IMR-90 (cell line): ENCODE measurements around the gene LDHAL6B. TPM values are rescaled to one million over a fixed set of nuclear protein-coding genes. Genes with fewer than 3 reads are reported as not detected.

Source experiments
- ATAC-seq: fragments of 200-7000 bp; cut with Tn5 transposase; 2 replicates; pipeline ENCODE4 v1.9.1; 2020; ENCODE audit warnings: low read depth, mild to moderate bottlenecking, moderate library complexity
- BruUV-seq: library from RNA; stranded (reverse); fragments of 400-500 nt; replicated peaks from 2 replicates; lab custom pipeline; 2021; lab: Mats Ljungman, UMichigan
- CTCF ChIA-PET: fragments of 300-600 bp; formaldehyde crosslinking; extraction: SDS; loops from one replicate; lab custom pipeline; 2021; ENCODE audit warnings: antibody characterized with exemption; lab: Yijun Ruan, JAX
- POLR2A ChIA-PET: fragments of 300-600 bp; sonication (Branson Sonifier 250); formaldehyde crosslinking; loops from one replicate; lab custom pipeline; 2022; ENCODE audit warnings: antibody characterized with exemption; ENCODE audit not compliant: unreplicated experiment; lab: Charles Lee
- DNase-seq: peaks from one replicate; pipeline ENCODE4 v3.0.0; 2013
- H2AFZ ChIP-seq: replicated peaks from 2 replicates; pipeline ENCODE3; 2013; ENCODE audit warnings: low read length, mild to moderate bottlenecking; ENCODE audit not compliant: poor library complexity
- H2AK5ac ChIP-seq: 2 replicates; pipeline ENCODE4 v1.6.1; 2013; ENCODE audit warnings: low read depth, low read length, inconsistent platforms
- H2AK9ac ChIP-seq: replicated peaks from 2 replicates; pipeline ENCODE3; 2013; ENCODE audit warnings: mild to moderate bottlenecking, low read depth, low read length, moderate library complexity; ENCODE audit not compliant: poor library complexity
- H2BK120ac ChIP-seq: 2 replicates; pipeline ENCODE4 v1.6.1; 2013; ENCODE audit warnings: low read depth, low read length, inconsistent platforms
- H2BK15ac ChIP-seq: 3 replicates; pipeline ENCODE4 v1.6.1; 2013; ENCODE audit warnings: low read depth, low read length, inconsistent platforms
- H2BK20ac ChIP-seq: 2 replicates; pipeline ENCODE4 v1.6.1; 2013; ENCODE audit warnings: low read depth, mild to moderate bottlenecking, inconsistent platforms, low read length, moderate library complexity
- H2BK5ac ChIP-seq: 2 replicates; pipeline ENCODE4 v1.6.1; 2013; ENCODE audit warnings: mild to moderate bottlenecking, low read depth, low read length, inconsistent platforms; ENCODE audit not compliant: poor library complexity, severe bottlenecking
- H3K14ac ChIP-seq: replicated peaks from 2 replicates; pipeline ENCODE4 v1.6.1; 2013; ENCODE audit warnings: low read depth, low read length, inconsistent platforms
- H3K18ac ChIP-seq: 2 replicates; pipeline ENCODE4 v1.6.1; 2013; ENCODE audit warnings: low read depth, low read length, control low read depth
- H3K23ac ChIP-seq: 2 replicates; pipeline ENCODE4 v1.6.1; 2013; ENCODE audit warnings: low read depth, low read length, inconsistent platforms
- H3K27ac ChIP-seq: 2 replicates; pipeline ENCODE4 v1.5.1; 2013; ENCODE audit warnings: mild to moderate bottlenecking, control low read depth, low read length; ENCODE audit not compliant: insufficient read depth
- H3K27me3 ChIP-seq: 2 replicates; pipeline ENCODE4 v1.6.1; 2013; ENCODE audit warnings: low read length; ENCODE audit not compliant: control insufficient read depth, insufficient read depth
- H3K36me3 ChIP-seq: 2 replicates; pipeline ENCODE4 v1.6.1; 2013; ENCODE audit warnings: low read length, mixed read lengths; ENCODE audit not compliant: control insufficient read depth, insufficient read depth
- H3K4ac ChIP-seq: 2 replicates; pipeline ENCODE4 v1.6.1; 2013; ENCODE audit warnings: low read depth, low read length, inconsistent platforms
- H3K4me1 ChIP-seq: 2 replicates; pipeline ENCODE4 v1.6.1; 2013; ENCODE audit warnings: low read length, mixed read lengths; ENCODE audit not compliant: control insufficient read depth, insufficient read depth
- H3K4me2 ChIP-seq: 2 replicates; pipeline ENCODE4 v1.6.1; 2013; ENCODE audit warnings: low read depth, mild to moderate bottlenecking, control low read depth, low read length, moderate library complexity
- H3K4me3 ChIP-seq: 2 replicates; pipeline ENCODE4 v1.5.1; 2013; ENCODE audit warnings: low read depth, mild to moderate bottlenecking, control low read depth, low read length, moderate library complexity; ENCODE audit not compliant: insufficient read depth
- H3K56ac ChIP-seq: 2 replicates; pipeline ENCODE4 v1.6.1; 2013; ENCODE audit warnings: low read length, inconsistent platforms; ENCODE audit not compliant: insufficient read depth; ENCODE audit errors: extremely low read depth
- H3K79me1 ChIP-seq, 2 experiments: 2 replicates each; pipeline ENCODE4 v1.6.1; 2013; ENCODE audit warnings: low read length in 2 of 2, inconsistent platforms in 1 of 2, low read depth in 1 of 2
- H3K9ac ChIP-seq: 2 replicates; pipeline ENCODE4 v1.6.1; 2013; ENCODE audit warnings: low read depth, low read length, control low read depth
- H3K9me1 ChIP-seq: 2 replicates; pipeline ENCODE4 v1.6.1; 2013; ENCODE audit warnings: low read length, inconsistent platforms; ENCODE audit not compliant: insufficient read depth
- H3K9me3 ChIP-seq: 2 replicates; pipeline ENCODE4 v1.6.1; 2013; ENCODE audit warnings: low read length; ENCODE audit not compliant: control insufficient read depth, insufficient read depth
- H4K20me1 ChIP-seq: 2 replicates; pipeline ENCODE4 v1.6.1; 2013; ENCODE audit warnings: low read length, inconsistent platforms; ENCODE audit not compliant: insufficient read depth
- H4K5ac ChIP-seq: 2 replicates; pipeline ENCODE4 v1.6.1; 2013; ENCODE audit warnings: mild to moderate bottlenecking, low read depth, low read length, control low read depth
- H4K8ac ChIP-seq, 2 experiments: 2 replicates each; pipeline ENCODE4 v1.6.1; 2013; ENCODE audit warnings: low read depth in 2 of 2, low read length in 2 of 2, control low read depth in 1 of 2, inconsistent platforms in 1 of 2
- H4K91ac ChIP-seq: 2 replicates; pipeline ENCODE4 v1.6.1; 2013; ENCODE audit warnings: low read depth, low read length, inconsistent platforms; ENCODE audit not compliant: insufficient read depth
- CEBPB ChIP-seq: IDR thresholded peaks from 2 replicates; pipeline ENCODE4 v1.6.1; 2012; ENCODE audit warnings: low read depth, low read length, improper control_type of control experiment
- MAZ ChIP-seq: IDR thresholded peaks from 2 replicates; pipeline ENCODE4 v1.6.1; 2012; ENCODE audit warnings: low read depth, mild to moderate bottlenecking, low read length, improper control_type of control experiment, moderate library complexity, borderline replicate concordance
- RCOR1 ChIP-seq: IDR thresholded peaks from 2 replicates; pipeline ENCODE4 v1.6.1; 2012; ENCODE audit warnings: mild to moderate bottlenecking, low read length, improper control_type of control experiment; ENCODE audit not compliant: insufficient replicate concordance
- SMC3 ChIP-seq: fragments of 150-350 bp; IDR thresholded peaks from 2 replicates; pipeline ENCODE4 v1.6.1; 2016; ENCODE audit warnings: low read depth, mild to moderate bottlenecking, antibody characterized with exemption, low read length, moderate library complexity
- WGBS, 2 experiments: methylation state at CpG; one replicate each; pipeline versions ENCODE4 v1.1.5 to v1.1.7; 2013; ENCODE audit warnings: missing lambda C conversion rate in 2 of 2; ENCODE audit not compliant: insufficient read length in 1 of 2; ENCODE audit errors: extremely low coverage in 2 of 2; 5-methylcytosine and 5-hydroxymethylcytosine counted together
- dilution Hi-C: fragments of 300-500 bp; cut with HindIII; formaldehyde crosslinking; loops from one replicate; pipeline ENCODE4 v1.14.3; 2018; ENCODE audit warnings: low sequenced_read_pairs; ENCODE audit not compliant: unreplicated experiment
- in situ Hi-C: fragments of 300-500 bp; cut with MboI; formaldehyde crosslinking; loops from 3 replicates; pipeline ENCODE4 v1.14.3; 2019; ENCODE audit warnings: low sequenced_read_pairs, inconsistent platforms, mixed read lengths
- intact Hi-C: fragments of 100-400 bp; cut with micrococcal nuclease; formaldehyde crosslinking; loops from 2 replicates; pipeline ENCODE4 v1.10.0; 2022
- polyA plus RNA-seq, 3 experiments: library from polyadenylated mRNA; depleted of rRNA; stranded (reverse); fragments of >200 nt; gene quantifications; 2 replicates each; pipeline ENCODE4 v1.2.3, GENCODE V29; 2012; ENCODE audit warnings: low replicate concordance in 1 of 3
- total RNA-seq: library from RNA; depleted of rRNA; stranded (reverse); fragments of >200 nt; gene quantifications from 2 replicates; pipeline ENCODE4 v1.2.3, GENCODE V29; 2012

The LDHAL6B gene
- total and polyA plus RNA-seq, 2 of the 4 experiments (the other 2 are of a cell fraction), result not detected

GRCh38 chr15:59256482-59256881 is 49.8 kb downstream of the LDHAL6B start:
- intact Hi-C loops (no loop called here), dilution Hi-C loops (no loop called here), in situ Hi-C loops (no loop called here)
- Histone ChIP-seq H3K9ac (no peak overlapping the region), H4K8ac (no peak overlapping the region), H3K18ac (no peak overlapping the region), H4K91ac (no peak overlapping the region), H3K9me1 (0 out of 2 replicates have a peak, but pooled peaks cover 3% of the 10 kb centered on the region), H2AK9ac (no peak overlapping the region), H3K23ac (no peak overlapping the region), H3K27ac (no peak overlapping the region), H3K36me3 (peaks cover 5% of the 10 kb centered on the region; the same call in 1 of the 2 replicates), H3K56ac (no peak overlapping the region), H2BK120ac (no peak overlapping the region), H3K14ac (no peak overlapping the region), H2BK5ac (no peak overlapping the region), H3K4me2 (no peak overlapping the region), H3K4me3 (no peak overlapping the region), H3K9me3 (no peaks in the 10 kb centered on the region), H3K4me1 (no peaks in the 10 kb centered on the region), H2BK15ac (no peak overlapping the region), H3K4ac (no peak overlapping the region), H3K79me1 (peaks cover 7 to 8% of the 10 kb centered on the region in 2 experiments; a peak in 2 of 4 replicates), H4K5ac (no peak overlapping the region), H2AK5ac (no peak overlapping the region), H4K20me1 (no peaks in the 10 kb centered on the region), H3K27me3 (no peaks in the 10 kb centered on the region), H2AFZ (no peak overlapping the region), H2BK20ac (no peak overlapping the region)
- no peak for TF ChIP-seq RCOR1
- TF ChIP-seq MAZ, result no peak
- no peak for TF ChIP-seq CEBPB
- no peak for TF ChIP-seq SMC3
- no peak for DNase-seq
- no TSS peak for BruUV-seq
- ATAC-seq, result no peak
- ChIA-PET POLR2A (no interaction called here), CTCF (interaction anchor here (0.8 kb wide), 1 partner anchor 9 kb away, joined by 3 read pairs; no protein-coding TSS in a partner anchor)
- 84% methylated on average over 6 of the region's 8 CpGs; no CpG with 5 or more reads in 1 of the 2 experiments for WGBS, 2 experiments
